ENCODE results near the gene PLCD3.

Gene PLCD3

GRCh38 chr17:45155029-45155428 is 22.7 kb upstream of the PLCD3 start:
- peaks cover 5% of the 10 kb centered on the region for H3K36me3 Mint-ChIP-seq (ENCODE audit: low read depth)
- peak overlapping the region in 1 of 3 experiments; percentile 45 for H3K27ac Mint-ChIP-seq
- H3K9me3 Mint-ChIP-seq, result no peaks in the 10 kb centered on the region
- peaks cover 42% of the 10 kb centered on the region for H3K4me1 Mint-ChIP-seq
- no peaks in the 10 kb centered on the region for H3K27me3 Mint-ChIP-seq (ENCODE audit: low read depth)
- H3K4me3 Mint-ChIP-seq, result no peak overlapping the region
- TF ChIP-seq, protein P1, sequence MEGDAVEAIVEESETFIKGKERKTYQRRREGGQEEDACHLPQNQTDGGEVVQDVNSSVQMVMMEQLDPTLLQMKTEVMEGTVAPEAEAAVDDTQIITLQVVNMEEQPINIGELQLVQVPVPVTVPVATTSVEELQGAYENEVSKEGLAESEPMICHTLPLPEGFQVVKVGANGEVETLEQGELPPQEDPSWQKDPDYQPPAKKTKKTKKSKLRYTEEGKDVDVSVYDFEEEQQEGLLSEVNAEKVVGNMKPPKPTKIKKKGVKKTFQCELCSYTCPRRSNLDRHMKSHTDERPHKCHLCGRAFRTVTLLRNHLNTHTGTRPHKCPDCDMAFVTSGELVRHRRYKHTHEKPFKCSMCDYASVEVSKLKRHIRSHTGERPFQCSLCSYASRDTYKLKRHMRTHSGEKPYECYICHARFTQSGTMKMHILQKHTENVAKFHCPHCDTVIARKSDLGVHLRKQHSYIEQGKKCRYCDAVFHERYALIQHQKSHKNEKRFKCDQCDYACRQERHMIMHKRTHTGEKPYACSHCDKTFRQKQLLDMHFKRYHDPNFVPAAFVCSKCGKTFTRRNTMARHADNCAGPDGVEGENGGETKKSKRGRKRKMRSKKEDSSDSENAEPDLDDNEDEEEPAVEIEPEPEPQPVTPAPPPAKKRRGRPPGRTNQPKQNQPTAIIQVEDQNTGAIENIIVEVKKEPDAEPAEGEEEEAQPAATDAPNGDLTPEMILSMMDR (IDR thresholded peaks at IDR 0.05; ENCODE audit: unreplicated experiment in 3 of 3), result no peak

DNA sequence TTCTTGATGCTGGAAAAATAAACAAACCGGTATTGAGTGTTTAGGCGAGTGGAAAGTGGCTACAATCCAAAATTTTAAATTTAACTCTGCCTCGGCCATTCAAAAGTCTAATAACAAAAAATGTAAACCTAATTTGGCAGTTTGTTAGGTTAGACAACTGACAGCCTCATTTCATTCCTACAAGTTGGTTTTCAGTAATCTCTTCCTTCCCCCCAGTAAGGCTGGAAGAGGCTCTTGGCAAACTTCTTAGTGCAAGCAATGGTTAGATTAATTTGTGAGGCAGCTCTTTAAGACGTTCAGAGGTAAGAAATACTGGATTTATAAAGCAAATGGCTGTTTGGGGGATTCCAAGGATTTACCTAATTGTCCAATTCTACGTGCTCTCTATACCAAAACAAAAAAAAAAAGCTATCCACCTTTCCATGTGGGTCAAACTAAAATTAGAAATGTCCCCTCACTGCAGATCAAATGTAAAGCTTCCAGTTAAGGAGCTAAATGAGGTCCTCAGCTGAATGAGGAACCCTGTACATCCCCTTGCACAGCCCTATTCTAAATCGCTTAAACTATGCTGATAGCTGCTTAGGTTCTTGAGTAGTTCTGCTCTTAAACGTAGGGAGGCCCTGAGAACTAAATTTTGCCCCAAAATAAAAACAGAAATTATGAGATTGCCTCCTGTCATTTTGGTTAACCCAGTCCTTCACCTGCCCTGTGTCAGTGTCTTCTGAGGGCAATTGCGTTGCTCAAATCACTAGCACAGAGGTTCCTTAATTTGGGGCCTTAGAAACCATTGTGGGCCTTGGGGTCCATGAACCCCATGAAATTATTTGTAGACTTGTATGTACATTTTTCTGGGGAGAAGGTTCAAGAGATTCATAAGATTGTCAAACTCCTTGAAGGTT is 18.8 kb upstream of the PLCD3 start:
- Mint-ChIP-seq H3K9me3 (no peaks in the 10 kb centered on the region), H3K4me3 (peak overlapping the region; percentile 92 to 100 (median 96)), H3K36me3 (ENCODE audit: low read depth) (peaks cover 3% of the 10 kb centered on the region), H3K27me3 (ENCODE audit: low read depth) (no peaks in the 10 kb centered on the region), H3K27ac (peak overlapping the region; percentile 70 to 100 (median 72)), H3K4me1 (peaks cover 38% of the 10 kb centered on the region)
- TF ChIP-seq, protein P1 (IDR thresholded peaks at IDR 0.05; ENCODE audit: unreplicated experiment in 3 of 3), result no peak

GRCh38 chr17:45149669-45150664 is 17.7 kb upstream of the PLCD3 start:
- peak overlapping the region; percentile 100 for H3K27ac Mint-ChIP-seq
- TF ChIP-seq, protein P1 (IDR thresholded peaks at IDR 0.05; ENCODE audit: unreplicated experiment in 3 of 3), result no peak
- H3K4me1 Mint-ChIP-seq, result peaks cover 36% of the 10 kb centered on the region
- peaks cover 3% of the 10 kb centered on the region for H3K36me3 Mint-ChIP-seq (ENCODE audit: low read depth)
- H3K4me3 Mint-ChIP-seq, result peak overlapping the region; percentile 92 to 100 (median 96)
- H3K27me3 Mint-ChIP-seq (ENCODE audit: low read depth), result no peaks in the 10 kb centered on the region
- no peaks in the 10 kb centered on the region for H3K9me3 Mint-ChIP-seq

DNA sequence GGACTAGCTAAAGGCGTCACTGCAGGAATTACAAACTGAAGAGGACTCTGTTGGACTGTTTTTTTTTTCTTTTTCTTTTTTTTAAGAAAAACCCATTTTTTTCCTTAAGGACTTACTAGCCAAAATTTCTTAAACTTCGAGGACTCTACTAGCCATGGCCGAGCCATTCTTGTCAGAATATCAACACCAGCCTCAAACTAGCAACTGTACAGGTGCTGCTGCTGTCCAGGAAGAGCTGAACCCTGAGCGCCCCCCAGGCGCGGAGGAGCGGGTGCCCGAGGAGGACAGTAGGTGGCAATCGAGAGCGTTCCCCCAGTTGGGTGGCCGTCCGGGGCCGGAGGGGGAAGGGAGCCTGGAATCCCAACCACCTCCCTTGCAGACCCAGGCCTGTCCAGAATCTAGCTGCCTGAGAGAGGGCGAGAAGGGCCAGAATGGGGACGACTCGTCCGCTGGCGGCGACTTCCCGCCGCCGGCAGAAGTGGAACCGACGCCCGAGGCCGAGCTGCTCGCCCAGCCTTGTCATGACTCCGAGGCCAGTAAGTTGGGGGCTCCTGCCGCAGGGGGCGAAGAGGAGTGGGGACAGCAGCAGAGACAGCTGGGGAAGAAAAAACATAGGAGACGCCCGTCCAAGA is 16.8 kb upstream of the PLCD3 start:
- Mint-ChIP-seq H3K27ac (peak overlapping the region; percentile 100), H3K36me3 (ENCODE audit: low read depth) (peaks cover 3% of the 10 kb centered on the region), H3K27me3 (ENCODE audit: low read depth) (no peaks in the 10 kb centered on the region), H3K4me1 (peaks cover 36% of the 10 kb centered on the region), H3K9me3 (no peaks in the 10 kb centered on the region), H3K4me3 (peak overlapping the region; percentile 92 to 100 (median 96))
- TF ChIP-seq, protein P1 (IDR thresholded peaks at IDR 0.05; ENCODE audit: unreplicated experiment in 3 of 3), result peak; percentile 78 to 87 (median 83)

DNA sequence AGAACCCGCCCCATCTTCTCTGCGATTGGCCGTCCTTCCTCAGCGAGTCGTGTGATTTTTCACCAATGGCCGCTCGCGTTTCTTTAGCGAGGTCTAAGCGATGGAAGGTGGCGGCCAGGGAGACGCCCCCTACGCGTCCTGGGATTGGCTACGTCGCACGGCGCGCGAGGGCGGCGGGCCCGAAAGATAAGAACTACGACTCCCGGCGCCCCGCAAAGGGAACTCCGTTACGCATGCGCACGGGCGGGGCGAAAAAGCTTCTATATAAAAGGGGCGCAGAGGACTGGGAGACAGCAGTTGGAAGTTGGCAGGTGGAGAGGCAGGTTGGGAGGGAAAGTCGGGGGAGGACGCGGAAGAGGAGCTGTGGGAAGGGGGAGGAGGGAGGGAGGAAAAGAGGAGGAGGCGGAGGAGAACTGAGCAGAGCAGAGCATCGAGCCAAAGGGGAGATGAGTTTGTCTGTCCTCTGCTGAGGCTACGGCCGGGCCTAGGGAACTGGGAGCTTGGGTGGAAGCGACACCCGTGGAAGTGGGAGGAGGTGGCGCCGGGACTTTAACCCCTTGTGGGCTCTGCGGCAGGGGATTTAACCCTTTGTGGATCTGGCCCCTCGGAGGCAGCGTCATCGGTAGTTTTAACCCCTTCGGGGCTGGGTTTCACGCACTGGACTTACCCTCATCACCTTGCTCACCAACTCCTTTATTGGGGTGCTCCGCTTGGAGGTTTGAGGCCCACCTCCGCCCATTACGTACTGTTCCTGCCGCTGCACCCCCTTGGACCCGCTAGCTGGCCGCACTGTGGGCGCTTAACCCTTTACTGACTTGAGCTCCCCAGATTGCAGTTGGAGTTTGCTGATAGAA is 16.1 kb upstream of the PLCD3 start, which contains the start of gene HEXIM1:
HEXIM1 (plus strand) TSS at position 293 of the 854 bp plus-strand sequence. CDS start 716 bp downstream, outside the sequence.
- Mint-ChIP-seq H3K4me1 (peaks cover 36% of the 10 kb centered on the region), H3K9me3 (no peaks in the 10 kb centered on the region)

More for the DNA sequence above, 16.1 kb upstream of the PLCD3 start, which contains the start of gene HEXIM1:
- Mint-ChIP-seq H3K4me3 (peak within 1 kb of the TSS; percentile 92 to 100 (median 96)), H3K36me3 (ENCODE audit: low read depth) (peaks cover 3% of the 10 kb centered on the region), H3K27me3 (ENCODE audit: low read depth) (no peaks in the 10 kb centered on the region), H3K27ac (peak within 1 kb of the TSS; percentile 100)
- TF ChIP-seq, protein P1 (IDR thresholded peaks at IDR 0.05; ENCODE audit: unreplicated experiment in 3 of 3), result no peak

Data from nephron (organoid).